SH-SY5Y (cell line): ENCODE data around the gene HPN.

Source experiments
- GATA2 ChIP-seq: IDR thresholded peaks from 2 replicates; pipeline ENCODE4 v1.6.1; 2011; ENCODE audit warnings: mild to moderate bottlenecking, low read depth, low read length
- GATA3 ChIP-seq: IDR thresholded peaks from 2 replicates; pipeline ENCODE4 v1.6.1; 2011; ENCODE audit warnings: low read depth, mild to moderate bottlenecking, low read length, moderate library complexity

HPN gene

GRCh38 chr19:35070471-35070870 is 28.9 kb downstream of the HPN start:
- TF ChIP-seq GATA3, result no peak
- TF ChIP-seq GATA2, result no peak

GRCh38 chr19:35073516-35073915 is 32.0 kb downstream of the HPN start:
- TF ChIP-seq GATA2 (no peak), GATA3 (no peak)

GRCh38 chr19:35073941-35074340 is 32.4 kb downstream of the HPN start:
- TF ChIP-seq GATA3 (no peak), GATA2 (no peak)

GRCh38 chr19:35074426-35075201 is 33.1 kb downstream of the HPN start:
- TF ChIP-seq GATA3, result no peak
- no peak for TF ChIP-seq GATA2

- no peak for TF ChIP-seq GATA3
- TF ChIP-seq GATA2, result no peak
Measured at GRCh38 chr19:35075202-35076025, 33.9 kb downstream of the HPN start.

- TF ChIP-seq GATA3 (no peak), GATA2 (no peak)
Measured at GRCh38 chr19:35076026-35076370, 34.5 kb downstream of the HPN start.

GRCh38 chr19:35076657-35077056 is 35.1 kb downstream of the HPN start:
- no peak for TF ChIP-seq GATA2
- no peak for TF ChIP-seq GATA3

- no peak for TF ChIP-seq GATA2
Measured at GRCh38 chr19:35077411-35078223, 36.1 kb downstream of the HPN start.

GRCh38 chr19:35079826-35080225 is 38.3 kb downstream of the HPN start:
- TF ChIP-seq GATA3, result no peak

- TF ChIP-seq GATA3 (no peak), GATA2 (no peak)
Measured at GRCh38 chr19:35080613-35081170, 39.2 kb downstream of the HPN start.

GRCh38 chr19:35081201-35081600 is 39.7 kb downstream of the HPN start:
- no peak for TF ChIP-seq GATA3

GRCh38 chr19:35083691-35084508 is 42.4 kb downstream of the HPN start:
- no peak for TF ChIP-seq GATA3
- TF ChIP-seq GATA2, result no peak

- TF ChIP-seq GATA2, result no peak
- no peak for TF ChIP-seq GATA3
Measured at GRCh38 chr19:35084509-35084762, 42.9 kb downstream of the HPN start.

GRCh38 chr19:35085947-35086346 is 44.4 kb downstream of the HPN start:
- TF ChIP-seq GATA2, result no peak
- no peak for TF ChIP-seq GATA3

- no peak for TF ChIP-seq GATA3
- no peak for TF ChIP-seq GATA2
Measured at GRCh38 chr19:35086455-35086854, 44.9 kb downstream of the HPN start.
